IMR-90 (cell line): ENCODE results near the gene VWA8. TPM values are rescaled to one million over a fixed set of nuclear protein-coding genes. Genes with fewer than 3 reads are reported as not detected.

Source experiments
- ATAC-seq: fragments of 200-7000 bp; cut with Tn5 transposase; 2 replicates; pipeline ENCODE4 v1.9.1; 2020; ENCODE audit warnings: low read depth, mild to moderate bottlenecking, moderate library complexity
- BruUV-seq: library from RNA; stranded (reverse); fragments of 400-500 nt; replicated peaks from 2 replicates; lab custom pipeline; 2021; lab: Mats Ljungman, UMichigan
- CTCF ChIA-PET: fragments of 300-600 bp; formaldehyde crosslinking; extraction: SDS; loops from one replicate; lab custom pipeline; 2021; ENCODE audit warnings: antibody characterized with exemption; lab: Yijun Ruan, JAX
- POLR2A ChIA-PET: fragments of 300-600 bp; sonication (Branson Sonifier 250); formaldehyde crosslinking; loops from one replicate; lab custom pipeline; 2022; ENCODE audit warnings: antibody characterized with exemption; ENCODE audit not compliant: unreplicated experiment; lab: Charles Lee
- DNase-seq: peaks from one replicate; pipeline ENCODE4 v3.0.0; 2013
- H2AFZ ChIP-seq: replicated peaks from 2 replicates; pipeline ENCODE3; 2013; ENCODE audit warnings: low read length, mild to moderate bottlenecking; ENCODE audit not compliant: poor library complexity
- H2AK5ac ChIP-seq: 2 replicates; pipeline ENCODE4 v1.6.1; 2013; ENCODE audit warnings: low read depth, low read length, inconsistent platforms
- H2AK9ac ChIP-seq: replicated peaks from 2 replicates; pipeline ENCODE3; 2013; ENCODE audit warnings: mild to moderate bottlenecking, low read depth, low read length, moderate library complexity; ENCODE audit not compliant: poor library complexity
- H2BK120ac ChIP-seq: 2 replicates; pipeline ENCODE4 v1.6.1; 2013; ENCODE audit warnings: low read depth, low read length, inconsistent platforms
- H2BK15ac ChIP-seq: 3 replicates; pipeline ENCODE4 v1.6.1; 2013; ENCODE audit warnings: low read depth, low read length, inconsistent platforms
- H2BK20ac ChIP-seq: 2 replicates; pipeline ENCODE4 v1.6.1; 2013; ENCODE audit warnings: low read depth, mild to moderate bottlenecking, inconsistent platforms, low read length, moderate library complexity
- H2BK5ac ChIP-seq: 2 replicates; pipeline ENCODE4 v1.6.1; 2013; ENCODE audit warnings: mild to moderate bottlenecking, low read depth, low read length, inconsistent platforms; ENCODE audit not compliant: poor library complexity, severe bottlenecking
- H3K14ac ChIP-seq: replicated peaks from 2 replicates; pipeline ENCODE4 v1.6.1; 2013; ENCODE audit warnings: low read depth, low read length, inconsistent platforms
- H3K18ac ChIP-seq: 2 replicates; pipeline ENCODE4 v1.6.1; 2013; ENCODE audit warnings: low read depth, low read length, control low read depth
- H3K23ac ChIP-seq: 2 replicates; pipeline ENCODE4 v1.6.1; 2013; ENCODE audit warnings: low read depth, low read length, inconsistent platforms
- H3K27ac ChIP-seq: 2 replicates; pipeline ENCODE4 v1.5.1; 2013; ENCODE audit warnings: mild to moderate bottlenecking, control low read depth, low read length; ENCODE audit not compliant: insufficient read depth
- H3K27me3 ChIP-seq: 2 replicates; pipeline ENCODE4 v1.6.1; 2013; ENCODE audit warnings: low read length; ENCODE audit not compliant: control insufficient read depth, insufficient read depth
- H3K36me3 ChIP-seq: 2 replicates; pipeline ENCODE4 v1.6.1; 2013; ENCODE audit warnings: low read length, mixed read lengths; ENCODE audit not compliant: control insufficient read depth, insufficient read depth
- H3K4ac ChIP-seq: 2 replicates; pipeline ENCODE4 v1.6.1; 2013; ENCODE audit warnings: low read depth, low read length, inconsistent platforms
- H3K4me1 ChIP-seq: 2 replicates; pipeline ENCODE4 v1.6.1; 2013; ENCODE audit warnings: low read length, mixed read lengths; ENCODE audit not compliant: control insufficient read depth, insufficient read depth
- H3K4me2 ChIP-seq: 2 replicates; pipeline ENCODE4 v1.6.1; 2013; ENCODE audit warnings: low read depth, mild to moderate bottlenecking, control low read depth, low read length, moderate library complexity
- H3K4me3 ChIP-seq: 2 replicates; pipeline ENCODE4 v1.5.1; 2013; ENCODE audit warnings: low read depth, mild to moderate bottlenecking, control low read depth, low read length, moderate library complexity; ENCODE audit not compliant: insufficient read depth
- H3K56ac ChIP-seq: 2 replicates; pipeline ENCODE4 v1.6.1; 2013; ENCODE audit warnings: low read length, inconsistent platforms; ENCODE audit not compliant: insufficient read depth; ENCODE audit errors: extremely low read depth
- H3K79me1 ChIP-seq, 2 experiments: 2 replicates each; pipeline ENCODE4 v1.6.1; 2013; ENCODE audit warnings: low read length in 2 of 2, inconsistent platforms in 1 of 2, low read depth in 1 of 2
- H3K9ac ChIP-seq: 2 replicates; pipeline ENCODE4 v1.6.1; 2013; ENCODE audit warnings: low read depth, low read length, control low read depth
- H3K9me1 ChIP-seq: 2 replicates; pipeline ENCODE4 v1.6.1; 2013; ENCODE audit warnings: low read length, inconsistent platforms; ENCODE audit not compliant: insufficient read depth
- H3K9me3 ChIP-seq: 2 replicates; pipeline ENCODE4 v1.6.1; 2013; ENCODE audit warnings: low read length; ENCODE audit not compliant: control insufficient read depth, insufficient read depth
- H4K20me1 ChIP-seq: 2 replicates; pipeline ENCODE4 v1.6.1; 2013; ENCODE audit warnings: low read length, inconsistent platforms; ENCODE audit not compliant: insufficient read depth
- H4K5ac ChIP-seq: 2 replicates; pipeline ENCODE4 v1.6.1; 2013; ENCODE audit warnings: mild to moderate bottlenecking, low read depth, low read length, control low read depth
- H4K8ac ChIP-seq, 2 experiments: 2 replicates each; pipeline ENCODE4 v1.6.1; 2013; ENCODE audit warnings: low read depth in 2 of 2, low read length in 2 of 2, control low read depth in 1 of 2, inconsistent platforms in 1 of 2
- H4K91ac ChIP-seq: 2 replicates; pipeline ENCODE4 v1.6.1; 2013; ENCODE audit warnings: low read depth, low read length, inconsistent platforms; ENCODE audit not compliant: insufficient read depth
- BHLHE40 ChIP-seq: fragments of 150-350 bp; IDR thresholded peaks from 2 replicates; pipeline ENCODE4 v1.6.1; 2016; ENCODE audit warnings: mild to moderate bottlenecking, low read depth, low read length
- CEBPB ChIP-seq: IDR thresholded peaks from 2 replicates; pipeline ENCODE4 v1.6.1; 2012; ENCODE audit warnings: low read depth, low read length, improper control_type of control experiment
- CHD1 ChIP-seq: IDR thresholded peaks from 2 replicates; pipeline ENCODE4 v1.6.1; 2012; ENCODE audit warnings: low read depth, low read length, improper control_type of control experiment
- FOS ChIP-seq: fragments of 150-350 bp; IDR thresholded peaks from 2 replicates; pipeline ENCODE4 v1.6.1; 2016; ENCODE audit warnings: low read depth, low read length
- MAFK ChIP-seq: IDR thresholded peaks from 2 replicates; pipeline ENCODE4 v1.6.1; 2012; ENCODE audit warnings: low read depth, low read length, improper control_type of control experiment
- NFE2L2 ChIP-seq: fragments of 150-350 bp; IDR thresholded peaks from 2 replicates; pipeline ENCODE4 v1.6.1; 2016; ENCODE audit warnings: low read depth, mild to moderate bottlenecking, low read length
- RAD21 ChIP-seq: IDR thresholded peaks from 2 replicates; pipeline ENCODE4 v1.6.1; 2012; ENCODE audit warnings: low read length, improper control_type of control experiment
- RCOR1 ChIP-seq: IDR thresholded peaks from 2 replicates; pipeline ENCODE4 v1.6.1; 2012; ENCODE audit warnings: mild to moderate bottlenecking, low read length, improper control_type of control experiment; ENCODE audit not compliant: insufficient replicate concordance
- SMC3 ChIP-seq: fragments of 150-350 bp; IDR thresholded peaks from 2 replicates; pipeline ENCODE4 v1.6.1; 2016; ENCODE audit warnings: low read depth, mild to moderate bottlenecking, antibody characterized with exemption, low read length, moderate library complexity
- WGBS, 2 experiments: methylation state at CpG; one replicate each; pipeline versions ENCODE4 v1.1.5 to v1.1.7; 2013; ENCODE audit warnings: missing lambda C conversion rate in 2 of 2; ENCODE audit not compliant: insufficient read length in 1 of 2; ENCODE audit errors: extremely low coverage in 2 of 2; 5-methylcytosine and 5-hydroxymethylcytosine counted together
- dilution Hi-C: fragments of 300-500 bp; cut with HindIII; formaldehyde crosslinking; loops from one replicate; pipeline ENCODE4 v1.14.3; 2018; ENCODE audit warnings: low sequenced_read_pairs; ENCODE audit not compliant: unreplicated experiment
- in situ Hi-C: fragments of 300-500 bp; cut with MboI; formaldehyde crosslinking; loops from 3 replicates; pipeline ENCODE4 v1.14.3; 2019; ENCODE audit warnings: low sequenced_read_pairs, inconsistent platforms, mixed read lengths
- intact Hi-C: fragments of 100-400 bp; cut with micrococcal nuclease; formaldehyde crosslinking; loops from 2 replicates; pipeline ENCODE4 v1.10.0; 2022
- polyA plus RNA-seq, 3 experiments: library from polyadenylated mRNA; depleted of rRNA; stranded (reverse); fragments of >200 nt; gene quantifications; 2 replicates each; pipeline ENCODE4 v1.2.3, GENCODE V29; 2012; ENCODE audit warnings: low replicate concordance in 1 of 3
- total RNA-seq: library from RNA; depleted of rRNA; stranded (reverse); fragments of >200 nt; gene quantifications from 2 replicates; pipeline ENCODE4 v1.2.3, GENCODE V29; 2012
- TF ChIP-seq, protein P1 (sequence below): conservative IDR thresholded peaks from 2 replicates; pipeline ENCODE4 v1.5.1; 2012; ENCODE audit warnings: mild to moderate bottlenecking, low read depth, low read length, improper control_type of control experiment
- TF ChIP-seq, protein P2 (sequence below): fragments of 150-350 bp; IDR thresholded peaks from 2 replicates; pipeline ENCODE4 v1.6.1; 2016; ENCODE audit warnings: low read depth, mild to moderate bottlenecking, low read length, moderate library complexity, borderline replicate concordance

Gene VWA8
- total and polyA plus RNA-seq, 2 of the 4 experiments (the other 2 are of a cell fraction): 5.9 to 18.3 TPM

GRCh38 chr13:41565846-41566245 lies 395.1 kb downstream of the VWA8 start:
- peak overlapping the region; percentile 16; the same call in 1 of the 3 replicates for H2BK15ac ChIP-seq
- H3K14ac ChIP-seq: 0 out of 2 replicates have a peak overlapping the region, but pooled peaks have one; percentile 7
- H3K18ac ChIP-seq: peak overlapping the region; percentile 31
- no peaks in the 10 kb centered on the region for H3K79me1 ChIP-seq
- peak overlapping the region; percentile 55; the same call in 1 of the 2 replicates for H4K5ac ChIP-seq
- H4K91ac ChIP-seq: peak overlapping the region; percentile 55
- H2AK5ac ChIP-seq: peak overlapping the region; percentile 41; the same call in 1 of the 2 replicates
- intact Hi-C loops (loop anchor here (10.0 kb wide), 1 partner anchor 79 kb away; no protein-coding TSS in a partner anchor), dilution Hi-C loops (no loop called here), in situ Hi-C loops (no loop called here)
- H3K27me3 ChIP-seq: no peaks in the 10 kb centered on the region
- H3K4me1 ChIP-seq: peaks cover 25% of the 10 kb centered on the region
- H3K9me3 ChIP-seq: no peaks in the 10 kb centered on the region
- ChIA-PET CTCF (interaction anchor here (0.8 to 2.1 kb wide), 3 partner anchors 29 to 102 kb away, joined by 3 to 6 read pairs (median 4); no protein-coding TSS in a partner anchor), POLR2A (no interaction called here)
- no peak for TF ChIP-seq MAFK
- TF ChIP-seq FOS: no peak
- TF ChIP-seq RAD21: no peak
- TF ChIP-seq CEBPB: no peak
- TF ChIP-seq, protein P1, sequence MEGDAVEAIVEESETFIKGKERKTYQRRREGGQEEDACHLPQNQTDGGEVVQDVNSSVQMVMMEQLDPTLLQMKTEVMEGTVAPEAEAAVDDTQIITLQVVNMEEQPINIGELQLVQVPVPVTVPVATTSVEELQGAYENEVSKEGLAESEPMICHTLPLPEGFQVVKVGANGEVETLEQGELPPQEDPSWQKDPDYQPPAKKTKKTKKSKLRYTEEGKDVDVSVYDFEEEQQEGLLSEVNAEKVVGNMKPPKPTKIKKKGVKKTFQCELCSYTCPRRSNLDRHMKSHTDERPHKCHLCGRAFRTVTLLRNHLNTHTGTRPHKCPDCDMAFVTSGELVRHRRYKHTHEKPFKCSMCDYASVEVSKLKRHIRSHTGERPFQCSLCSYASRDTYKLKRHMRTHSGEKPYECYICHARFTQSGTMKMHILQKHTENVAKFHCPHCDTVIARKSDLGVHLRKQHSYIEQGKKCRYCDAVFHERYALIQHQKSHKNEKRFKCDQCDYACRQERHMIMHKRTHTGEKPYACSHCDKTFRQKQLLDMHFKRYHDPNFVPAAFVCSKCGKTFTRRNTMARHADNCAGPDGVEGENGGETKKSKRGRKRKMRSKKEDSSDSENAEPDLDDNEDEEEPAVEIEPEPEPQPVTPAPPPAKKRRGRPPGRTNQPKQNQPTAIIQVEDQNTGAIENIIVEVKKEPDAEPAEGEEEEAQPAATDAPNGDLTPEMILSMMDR: no peak
- no peak for TF ChIP-seq NFE2L2
- TF ChIP-seq CHD1: no peak
- TF ChIP-seq RCOR1: no peak
- no peak for TF ChIP-seq BHLHE40
- TF ChIP-seq, protein P2, sequence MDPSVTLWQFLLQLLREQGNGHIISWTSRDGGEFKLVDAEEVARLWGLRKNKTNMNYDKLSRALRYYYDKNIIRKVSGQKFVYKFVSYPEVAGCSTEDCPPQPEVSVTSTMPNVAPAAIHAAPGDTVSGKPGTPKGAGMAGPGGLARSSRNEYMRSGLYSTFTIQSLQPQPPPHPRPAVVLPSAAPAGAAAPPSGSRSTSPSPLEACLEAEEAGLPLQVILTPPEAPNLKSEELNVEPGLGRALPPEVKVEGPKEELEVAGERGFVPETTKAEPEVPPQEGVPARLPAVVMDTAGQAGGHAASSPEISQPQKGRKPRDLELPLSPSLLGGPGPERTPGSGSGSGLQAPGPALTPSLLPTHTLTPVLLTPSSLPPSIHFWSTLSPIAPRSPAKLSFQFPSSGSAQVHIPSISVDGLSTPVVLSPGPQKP: no peak
- TF ChIP-seq SMC3: no peak
- no peak overlapping the region for H3K4me2 ChIP-seq
- H2AK9ac ChIP-seq: no peak overlapping the region
- H2AFZ ChIP-seq: no peak overlapping the region
- ATAC-seq: no peak
- peak overlapping the region; percentile 61 for H2BK120ac ChIP-seq
- no peak overlapping the region for H3K27ac ChIP-seq
- no peaks in the 10 kb centered on the region for H3K36me3 ChIP-seq
- BruUV-seq: no TSS peak
- H2BK20ac ChIP-seq: peak overlapping the region; percentile 48; the same call in 1 of the 2 replicates
- WGBS, 2 experiments: 100% methylated on average over 1 of the region's 6 CpGs; no CpG with 5 or more reads in 1 of the 2 experiments
- H2BK5ac ChIP-seq: peak overlapping the region; percentile 6
- no peak overlapping the region for H3K56ac ChIP-seq
- H3K4ac ChIP-seq: peak overlapping the region; percentile 58
- H4K8ac ChIP-seq: peak overlapping the region in 1 of 2 experiments; percentile 3; a peak in 2 of 4 replicates
- H4K20me1 ChIP-seq: no peaks in the 10 kb centered on the region
- H3K23ac ChIP-seq: 0 out of 2 replicates have a peak overlapping the region, but pooled peaks have one; percentile 14
- peaks cover 10% of the 10 kb centered on the region for H3K9me1 ChIP-seq
- no peak for DNase-seq
- H3K9ac ChIP-seq: no peak overlapping the region
- H3K4me3 ChIP-seq: no peak overlapping the region
